NOMO-1 treated with DMSO at 0.1 percent for 48 hours (cell line): ENCODE data around the gene NPHS2.

ENCODE experiments used
- DNase-seq: peaks from one replicate; lab custom pipeline; 2025; ENCODE audit not compliant: unreplicated experiment; lab: John Stamatoyannopoulos, UW

NPHS2 gene

DNA sequence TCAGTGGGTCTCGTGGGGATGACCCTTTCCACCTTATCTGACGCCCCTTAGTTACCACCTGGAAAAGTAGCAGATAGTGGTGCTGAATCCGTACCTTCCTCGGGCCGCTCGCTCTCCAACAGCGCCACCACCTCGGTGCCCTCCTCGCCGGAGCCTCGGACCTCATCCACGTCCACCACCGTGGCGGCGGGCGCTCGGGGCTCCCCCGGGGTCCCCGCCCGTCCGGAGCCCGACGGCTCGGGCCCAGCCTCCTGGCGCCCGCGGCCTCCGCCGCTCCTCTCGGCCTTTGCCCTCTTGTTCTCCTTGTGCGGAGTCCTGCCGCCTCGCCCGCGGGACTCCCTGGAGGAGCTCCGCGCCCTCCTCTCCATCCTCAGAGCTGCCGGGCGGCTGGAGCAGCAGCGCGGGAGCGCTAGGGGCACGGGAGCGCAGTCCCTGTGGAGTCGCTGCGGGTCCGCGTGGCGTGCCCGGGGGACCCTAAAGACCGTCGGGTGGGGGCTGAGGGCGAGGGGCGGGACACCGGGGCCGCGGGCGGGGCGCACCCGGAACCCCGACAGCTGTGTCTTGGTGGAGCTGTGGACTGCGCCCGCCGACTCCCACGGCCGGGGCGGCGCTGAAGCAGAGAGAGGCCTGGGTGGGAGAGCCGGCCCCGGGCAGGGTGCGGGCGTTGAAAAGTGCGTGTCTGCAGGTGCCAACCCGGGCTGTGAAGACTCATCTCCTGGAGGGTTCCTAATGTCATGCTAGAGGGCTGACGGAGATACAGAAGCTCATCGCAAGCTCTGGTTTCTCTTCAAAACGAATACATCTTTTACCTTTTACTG lies at the start of gene NPHS2:
Gene NPHS2, minus strand, starts transcription at position 452 of the 818 bp plus-strand sequence. Its CDS starts 84 bp downstream, at position 368.
- DNase-seq: no peak

DNA sequence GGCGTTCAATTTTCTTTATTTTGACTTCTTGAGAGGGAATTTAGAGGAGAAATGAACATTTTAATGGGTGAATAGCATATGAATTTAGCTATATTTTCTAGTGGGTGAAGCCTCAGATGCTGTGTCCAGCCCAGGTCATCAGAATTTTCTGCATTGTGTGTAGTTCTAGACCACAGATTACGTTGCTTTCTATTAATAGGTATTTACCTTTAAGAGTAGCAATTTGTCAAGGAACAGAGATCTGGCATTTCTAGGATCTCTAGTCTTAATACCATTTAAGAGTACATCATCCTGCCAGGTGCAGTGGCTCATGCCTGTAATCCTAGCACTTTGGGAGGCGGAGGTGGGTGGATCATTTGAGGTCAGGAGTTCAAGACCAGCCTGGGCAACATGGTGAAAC lies 36.6 kb upstream of the NPHS2 start:
- DNase-seq: no peak

DNA sequence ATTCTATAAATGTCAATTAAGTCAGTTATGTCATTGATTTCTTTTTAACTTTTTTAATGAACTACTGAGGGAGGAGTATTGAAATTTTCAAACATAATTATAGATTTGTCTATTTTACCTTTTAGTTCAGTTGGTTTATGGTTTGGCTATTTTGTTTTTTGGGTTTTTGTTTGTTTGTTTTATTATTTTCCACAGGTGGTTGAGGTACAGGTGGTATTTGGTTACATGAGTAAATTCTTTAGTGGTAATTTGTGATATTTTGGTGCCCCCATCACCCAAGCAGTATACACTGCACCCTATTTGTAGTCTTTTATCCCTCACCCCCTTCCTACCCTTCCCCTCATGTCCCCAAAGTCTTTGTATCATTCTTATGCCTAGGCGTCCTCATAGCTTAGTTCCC lies 25.3 kb upstream of the NPHS2 start:
- DNase-seq: no peak

DNA sequence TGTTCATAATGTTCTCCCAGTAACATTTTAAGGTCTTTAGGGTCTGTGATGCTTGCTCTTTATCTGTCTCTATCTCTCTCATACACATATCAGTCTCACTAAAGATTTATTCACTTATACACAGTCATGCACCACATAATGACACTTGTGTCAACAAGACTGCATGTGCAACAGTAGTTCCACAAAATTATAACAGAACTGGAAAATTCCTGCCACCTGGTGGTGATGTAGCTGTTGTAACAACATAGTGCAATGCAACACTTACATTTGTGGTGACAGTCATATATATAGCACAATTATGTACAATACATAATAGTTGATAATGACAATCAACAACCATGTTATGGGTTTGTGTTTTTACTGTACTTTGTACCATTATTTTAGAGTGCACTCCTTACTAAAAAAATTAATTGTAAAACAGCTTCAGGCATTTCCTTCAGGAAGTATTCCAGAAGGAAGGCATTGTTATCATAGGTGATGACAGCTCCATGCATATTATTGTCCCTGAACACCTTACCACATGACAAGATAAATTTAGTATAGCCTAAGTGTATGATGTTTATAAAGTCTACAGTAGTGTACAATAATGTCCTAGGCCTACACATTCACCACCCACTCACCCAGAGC lies 24.0 kb upstream of the NPHS2 start:
- DNase-seq: peak; percentile 70

DNA sequence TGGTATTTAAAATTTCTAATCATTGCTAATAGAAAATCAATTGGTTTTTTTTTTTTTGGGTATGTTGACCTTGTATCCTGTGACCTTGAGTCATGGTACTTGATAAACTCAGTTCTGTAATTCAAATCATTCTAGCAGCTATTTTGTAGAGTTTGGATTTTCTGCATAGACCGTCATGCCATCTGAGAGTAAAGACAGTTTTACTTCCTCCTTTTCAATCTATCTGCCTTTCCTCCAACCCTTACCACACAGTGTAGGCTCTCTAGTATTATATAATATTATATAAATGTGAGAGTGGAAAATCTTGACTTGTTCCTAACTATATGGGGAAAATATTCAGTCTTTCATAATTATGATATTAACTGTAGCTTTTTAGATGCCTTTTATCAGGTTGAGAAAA lies 22.9 kb upstream of the NPHS2 start:
- DNase-seq: peak; percentile 84

DNA sequence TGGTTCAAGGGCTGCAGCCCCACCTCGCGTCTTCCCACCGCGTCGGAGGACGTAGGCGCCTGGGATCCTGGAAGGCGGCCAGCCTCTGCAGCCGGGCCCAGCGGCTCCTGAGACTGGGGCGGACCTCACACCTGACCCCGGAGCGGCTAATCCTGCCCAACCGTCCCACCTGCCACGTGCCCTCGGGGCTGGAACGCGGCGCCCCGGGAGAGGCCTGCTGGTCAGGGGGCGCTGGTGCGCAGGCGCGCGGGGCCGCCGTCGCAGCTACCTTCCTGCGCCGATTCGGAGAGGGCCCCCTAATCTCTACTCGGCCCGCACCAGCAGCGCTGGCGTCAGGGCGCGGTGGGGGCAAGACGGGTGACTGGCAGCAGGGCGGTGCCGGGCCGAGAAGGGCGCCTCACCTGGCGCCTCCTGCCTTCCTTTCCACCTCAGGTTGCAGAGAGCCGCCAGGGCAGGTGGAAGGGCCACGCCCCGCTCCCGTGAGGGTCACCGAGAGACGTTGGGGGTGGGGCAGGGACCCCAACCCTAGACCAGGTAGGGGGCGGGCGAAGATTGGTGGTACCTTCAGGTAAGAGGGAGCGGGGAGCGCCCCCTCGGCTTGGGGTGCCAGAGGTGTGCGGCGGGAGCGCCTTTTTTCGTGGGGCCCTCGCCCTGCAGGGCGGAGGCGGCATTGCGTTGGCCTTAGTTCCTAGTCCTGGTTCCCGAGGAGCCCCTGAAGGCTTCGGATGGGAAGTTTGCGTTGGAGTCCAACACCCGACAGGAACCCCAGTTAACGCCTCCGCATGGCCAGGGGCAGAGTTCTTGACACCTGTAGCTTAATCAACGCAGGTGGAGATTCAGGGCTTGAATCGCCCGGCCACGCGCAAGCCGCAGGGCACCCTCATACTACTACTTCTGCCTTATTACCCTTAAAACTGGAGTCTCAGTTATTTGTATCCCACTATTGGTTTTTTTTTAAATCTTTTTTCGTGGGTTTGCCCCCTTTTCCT lies 16.1 kb upstream of the NPHS2 start, which contains the start of gene TDRD5:
Gene TDRD5, plus strand, starts transcription at position 241 of the 989 bp plus-strand sequence. CDS start 784 bp downstream, outside the sequence.
- no peak for DNase-seq

DNA sequence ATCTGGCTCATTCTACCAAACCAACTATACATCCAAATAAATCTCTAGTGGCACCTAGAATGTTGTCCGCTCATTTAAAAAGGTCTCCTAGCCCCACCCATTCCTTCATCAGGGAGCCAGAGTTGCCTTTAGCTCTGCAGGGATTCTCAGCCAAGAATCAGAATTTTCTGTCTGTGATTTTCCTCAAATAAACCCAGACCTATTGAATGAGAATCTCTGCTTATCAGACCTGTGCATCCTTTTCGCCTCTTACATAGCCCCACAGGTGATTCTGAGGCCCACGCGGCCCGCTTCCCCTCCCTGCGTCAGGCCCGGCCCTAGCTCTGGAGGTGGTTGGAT lies 15.5 kb upstream of the NPHS2 start:
- no peak for DNase-seq

DNA sequence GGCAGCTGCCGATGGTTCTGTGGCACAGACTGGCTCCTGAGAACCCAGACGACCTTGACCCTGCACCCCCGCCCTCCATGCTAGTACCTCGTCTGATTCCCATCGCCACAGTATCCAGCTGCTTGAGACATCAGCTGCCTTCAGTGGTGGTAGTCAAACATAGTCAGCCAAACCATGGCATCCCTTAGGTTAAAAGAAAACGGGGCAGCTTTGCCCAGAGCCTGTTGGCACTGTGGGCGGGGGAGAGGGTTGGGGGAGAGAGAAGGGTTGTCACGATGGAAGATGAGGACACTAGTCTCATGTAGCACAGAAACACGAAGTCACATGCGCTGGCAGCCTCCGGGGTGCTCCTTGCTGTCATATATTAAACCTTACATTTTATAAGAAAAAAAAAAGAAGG lies 14.9 kb upstream of the NPHS2 start:
- DNase-seq: no peak

DNA sequence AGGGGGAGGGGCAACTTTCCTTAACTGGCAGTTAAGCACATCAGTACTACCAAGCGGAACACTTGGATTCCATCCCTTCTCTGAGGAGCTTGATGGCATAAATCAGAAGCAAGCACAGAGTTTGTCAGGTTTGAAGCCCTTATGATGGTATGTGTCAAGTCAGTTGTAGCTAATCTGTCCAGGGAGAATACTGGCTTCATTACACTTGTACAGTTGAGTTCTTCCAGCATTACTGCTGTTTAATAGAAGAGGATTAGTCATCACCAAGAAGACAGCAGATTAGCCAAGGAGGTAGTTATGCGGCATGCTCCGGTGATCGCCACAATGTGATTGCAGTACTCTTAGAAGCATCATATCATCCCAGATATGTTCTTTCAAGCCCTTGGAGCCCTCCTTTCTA lies 13.8 kb upstream of the NPHS2 start:
- DNase-seq: no peak

DNA sequence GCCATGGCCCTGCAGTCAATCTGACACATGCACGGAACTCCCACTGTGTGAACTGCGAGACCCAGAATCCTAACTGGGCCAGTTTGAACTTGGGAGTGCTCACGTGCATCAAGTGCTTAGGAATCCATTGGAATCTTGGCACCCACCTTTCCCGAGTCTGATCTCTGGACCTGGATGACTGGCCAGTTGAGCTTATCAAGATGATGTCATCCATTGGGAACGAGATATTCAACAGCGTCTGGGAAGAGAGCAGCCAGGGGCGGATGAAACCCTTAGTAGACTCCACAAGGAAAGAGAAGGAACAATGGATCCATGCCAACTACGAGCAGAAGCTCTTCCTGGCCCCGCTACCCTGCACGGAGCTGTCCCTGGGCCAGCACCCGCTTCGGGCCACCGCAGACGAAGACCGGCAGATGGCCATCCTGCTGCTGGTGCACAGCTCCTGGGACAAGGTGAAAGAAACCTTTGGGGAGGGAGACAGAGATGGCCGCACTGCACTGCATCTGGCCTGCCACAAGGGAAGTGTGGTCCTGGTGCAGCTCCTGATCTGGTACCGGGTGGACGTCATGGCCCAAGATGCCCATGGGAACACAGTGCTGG lies 12.8 kb upstream of the NPHS2 start:
- no peak for DNase-seq

DNA sequence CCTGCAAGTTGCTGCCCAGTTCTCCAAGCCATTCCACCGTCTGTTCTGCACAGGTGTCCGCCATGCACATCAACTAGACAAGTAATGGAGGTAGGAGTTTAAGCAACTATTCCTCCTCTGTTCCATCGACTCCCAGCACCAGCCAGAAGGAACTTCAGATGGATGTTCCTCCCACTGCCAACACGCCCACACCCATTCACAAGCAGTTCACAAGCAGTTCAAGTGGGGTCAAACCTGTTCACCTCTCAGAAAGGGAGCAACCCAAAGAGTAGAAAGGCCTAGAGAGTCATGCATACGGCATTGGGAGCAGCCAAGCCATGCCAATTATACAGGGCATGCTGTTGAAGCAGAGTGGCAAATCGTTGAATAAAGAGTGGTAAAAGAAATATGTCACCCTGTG lies 11.6 kb upstream of the NPHS2 start:
- no peak for DNase-seq

DNA sequence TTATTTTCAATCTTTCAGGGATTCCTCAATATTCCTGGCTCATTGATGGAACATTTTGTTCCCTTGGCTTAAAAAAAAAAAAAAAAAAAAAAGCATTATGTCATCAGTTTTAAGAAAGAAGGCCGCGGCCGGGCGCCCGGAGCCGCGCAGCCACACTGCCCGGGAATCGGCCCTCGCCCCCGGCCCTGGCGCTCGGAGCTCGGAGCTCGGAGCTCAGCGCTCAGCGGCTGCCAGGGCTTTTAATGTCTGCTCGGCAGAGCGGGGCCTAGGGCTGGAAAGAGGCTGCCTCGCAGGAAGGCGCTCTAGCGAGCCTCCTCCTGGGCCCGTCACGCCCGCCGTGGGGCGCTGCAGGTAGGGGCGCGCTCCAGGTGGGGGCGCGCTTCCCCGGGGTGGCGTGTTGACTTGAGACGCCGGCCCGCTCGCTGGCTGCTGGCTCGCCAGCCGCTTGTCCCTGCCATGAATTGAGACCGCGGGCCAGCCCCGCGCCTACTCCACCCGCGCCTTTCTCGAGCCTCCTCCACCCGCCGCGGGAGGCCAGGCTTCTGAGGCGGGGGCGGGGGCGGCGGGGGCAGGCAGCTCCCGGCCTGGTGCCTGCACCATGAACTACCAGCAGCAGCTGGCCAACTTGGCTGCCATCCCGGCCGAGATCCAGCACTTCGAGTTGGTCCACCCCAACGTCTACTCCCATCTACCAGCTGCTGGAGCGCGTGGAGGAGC lies 10.5 kb upstream of the NPHS2 start:
- no peak for DNase-seq

DNA sequence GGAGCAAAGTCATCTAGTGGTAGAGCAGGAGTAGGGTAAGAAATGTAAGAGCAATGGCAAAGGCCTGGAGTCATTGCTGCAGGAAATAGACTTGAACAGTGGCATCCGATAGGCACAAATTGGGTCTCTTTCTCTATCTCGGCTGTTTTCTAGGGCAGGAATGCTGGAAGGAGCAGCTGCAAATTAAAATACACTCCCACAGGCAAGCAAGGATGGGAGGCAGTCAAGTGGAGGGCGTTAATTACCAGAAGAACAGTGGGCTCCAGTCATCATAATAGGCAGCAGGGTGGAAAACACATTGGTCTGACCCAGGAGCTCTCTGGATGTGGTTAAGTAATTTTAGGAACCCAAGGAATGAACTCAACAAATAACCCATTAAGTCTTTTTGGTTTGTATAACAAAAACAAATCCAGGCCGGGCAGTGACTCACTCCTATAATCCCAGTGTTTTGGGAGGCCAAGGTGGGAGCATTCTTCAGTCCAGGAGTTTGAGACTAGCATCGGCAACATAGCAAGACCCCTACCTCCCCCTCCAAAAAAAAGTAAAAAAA lies 8.1 kb upstream of the NPHS2 start:
- no peak for DNase-seq

DNA sequence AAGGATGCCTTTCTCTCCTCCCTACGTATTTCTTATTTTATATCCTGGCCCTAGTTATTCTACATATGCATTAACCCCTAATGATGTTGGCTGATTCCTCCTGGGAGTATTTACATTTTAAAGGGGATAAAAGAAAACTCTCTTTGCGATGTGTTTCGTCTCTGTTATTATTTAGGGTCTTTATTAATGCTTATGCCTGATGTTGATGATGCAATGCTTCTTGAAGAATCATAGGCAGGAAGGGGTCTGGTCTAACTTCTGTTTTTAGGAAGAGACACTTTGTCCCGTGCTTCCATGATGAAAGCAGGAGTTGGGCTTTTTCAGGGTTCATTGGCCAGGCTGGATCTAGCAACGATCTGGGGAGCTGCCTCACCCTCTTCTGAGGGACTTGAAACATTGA lies 761 bp upstream of the NPHS2 start:
- no peak for DNase-seq

DNA sequence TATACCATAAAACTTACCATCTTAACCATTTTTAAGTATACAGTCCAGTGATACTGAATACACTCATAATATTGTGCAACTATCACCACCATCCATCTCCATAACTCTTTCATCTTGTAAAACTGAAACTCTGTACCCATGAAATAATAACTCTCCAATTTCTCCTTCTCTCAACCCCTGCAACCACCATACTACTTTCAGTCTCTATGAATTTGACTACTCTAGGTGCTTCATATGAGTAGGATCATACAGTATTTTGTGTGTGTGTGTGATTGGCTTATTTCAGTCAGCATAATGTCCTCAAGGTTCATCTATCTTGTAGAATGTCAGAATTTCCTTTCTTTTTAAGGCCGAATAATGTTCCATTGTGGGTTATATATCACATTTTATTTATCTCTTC lies 17.7 kb downstream of the NPHS2 start:
- DNase-seq: no peak

DNA sequence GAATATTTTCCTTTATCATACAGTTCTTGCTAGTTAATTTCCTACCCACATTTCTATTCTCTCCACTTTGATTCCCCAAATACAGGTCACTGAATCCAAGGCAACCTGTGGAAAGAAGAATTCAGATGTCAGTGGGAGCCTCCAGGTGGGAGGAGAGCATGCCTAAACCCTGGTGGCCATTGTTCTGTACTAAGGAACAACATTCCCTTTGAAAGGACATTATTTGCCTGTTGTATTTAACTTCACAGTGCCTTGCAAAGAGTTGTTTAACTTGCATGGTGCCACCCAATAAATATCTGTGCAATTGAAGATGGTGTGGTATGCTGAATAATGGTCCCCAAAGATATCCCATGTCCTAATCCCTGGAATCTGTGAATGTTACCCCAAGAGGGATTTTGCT lies 21.3 kb downstream of the NPHS2 start:
- DNase-seq: no peak

DNA sequence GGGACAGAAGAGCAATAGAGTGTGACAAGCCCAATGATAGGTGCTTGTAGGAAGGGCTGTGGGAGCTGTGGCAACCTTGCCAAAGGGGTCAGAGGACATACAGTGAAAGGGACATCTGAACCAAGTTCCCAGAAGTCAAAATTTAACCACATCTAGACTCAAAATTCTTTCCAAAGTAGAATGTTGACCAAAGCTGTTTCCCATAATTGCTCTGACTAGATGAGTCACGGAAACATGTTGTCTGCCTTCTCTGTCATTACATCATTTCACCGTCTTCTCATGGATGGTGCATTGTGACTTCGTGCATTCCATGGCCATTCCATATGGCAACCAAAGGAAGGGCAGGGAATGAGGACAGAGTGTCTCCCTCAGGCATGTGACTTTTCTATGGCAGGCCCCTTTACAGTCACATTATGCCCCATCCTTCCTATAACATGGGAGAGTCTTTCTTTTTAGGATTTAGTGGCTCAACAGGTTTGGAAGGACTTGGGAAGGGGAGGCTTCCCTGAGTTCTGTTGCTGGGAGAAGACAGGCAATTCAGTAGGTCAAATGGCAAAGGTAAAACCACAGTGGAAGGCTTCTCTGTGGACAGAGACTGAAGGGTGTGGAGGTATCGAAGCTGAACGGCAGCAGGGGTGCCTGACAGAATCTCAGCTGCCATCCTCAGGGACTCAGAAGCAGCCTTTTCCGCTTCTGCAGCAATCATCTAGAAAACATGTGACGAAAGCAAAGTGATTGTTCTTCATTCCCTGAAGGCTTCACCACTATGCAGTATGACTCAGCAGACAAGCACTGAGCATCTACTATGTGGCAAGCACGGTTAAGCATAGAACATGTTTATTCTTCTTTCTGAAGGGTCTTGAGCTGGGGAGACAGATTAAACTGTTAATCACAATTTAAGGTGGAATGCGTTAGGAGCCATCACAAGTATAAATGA lies 24.7 kb downstream of the NPHS2 start:
- peak; percentile 90 for DNase-seq

DNA sequence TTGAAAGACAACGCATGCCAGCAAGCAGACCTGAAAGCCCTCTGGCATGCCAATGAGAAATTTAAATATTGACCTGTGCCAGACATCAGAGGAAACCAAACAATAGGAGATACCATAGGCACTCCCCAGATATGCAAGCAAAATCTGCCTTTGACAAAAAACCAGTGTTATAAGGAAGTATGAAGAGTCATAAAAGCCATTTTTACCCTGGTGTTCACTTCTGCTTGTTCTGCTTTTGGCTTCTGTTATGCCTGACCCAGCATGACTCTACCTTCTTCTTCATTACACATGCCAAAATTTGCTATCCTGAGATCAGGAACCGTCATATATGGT lies 26.4 kb downstream of the NPHS2 start:
- peak; percentile 82 for DNase-seq

DNA sequence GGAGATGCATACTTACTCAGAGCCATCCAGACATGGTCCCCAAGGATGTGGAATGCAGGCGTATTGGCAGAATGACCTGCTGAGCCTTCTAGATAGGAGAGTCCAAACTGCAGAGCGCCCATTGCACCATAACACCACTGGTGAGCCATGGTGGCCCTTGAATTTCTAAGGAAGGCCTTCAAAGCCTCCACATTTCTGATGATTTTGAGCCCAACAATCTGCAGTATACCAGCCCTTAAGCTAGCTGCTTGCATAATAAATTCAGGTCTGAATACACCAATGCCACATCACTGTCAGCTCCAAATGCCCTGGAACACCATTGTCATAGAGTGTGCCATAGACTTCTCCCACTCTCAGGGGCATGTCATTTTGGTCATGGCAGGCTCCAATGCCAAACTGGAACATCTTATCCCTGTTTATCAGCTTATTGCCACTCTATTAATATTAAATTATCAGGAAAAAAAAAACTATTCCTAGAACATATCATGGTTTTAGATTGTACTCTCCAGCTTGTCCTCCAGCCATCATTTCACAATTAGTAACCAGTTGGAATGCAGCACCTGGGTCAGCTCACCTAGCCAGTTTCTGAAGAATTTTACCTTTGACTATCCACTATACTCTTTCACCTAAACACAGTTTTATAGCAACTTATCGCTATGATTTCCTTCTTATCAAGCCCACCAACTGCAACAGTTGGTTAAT lies 26.9 kb downstream of the NPHS2 start:
- no peak for DNase-seq
